Measurements from ENCODE around the gene IL5. TPM values are rescaled to one million over a fixed set of nuclear protein-coding genes. Genes with fewer than 3 reads are reported as not detected.
"Not testable (repeated sequence)": the region's sequence is repeated elsewhere in the genome, so short reads cannot be mapped to it uniquely, and the experiment has no call there.

The IL5 gene
- total and polyA plus RNA-seq, 2 of the 13 experiments (the other 11 are each of a cell fraction or from before 2014, with no cell fraction given), result not detected

GRCh38 chr5:132548834-132549233, 5.5 kb upstream of the IL5 start:
- H3K79me2 ChIP-seq (ENCODE audit: insufficient read depth, low read length); H3K4me1 ChIP-seq (ENCODE audit: insufficient read depth, low read length); ATAC-seq; POLR2A ChIA-PET; H3K9me3 ChIP-seq (ENCODE audit: low read length); H3K4me3 ChIP-seq (replicated peaks in 1 of 3; ENCODE audit: insufficient read depth in 1 of 3, low read depth in 2 of 3, low read length in 3 of 3); DNase-seq (ENCODE audit: low spot score); BruUV-seq (replicated peaks); H3K4me2 ChIP-seq (ENCODE audit: low read depth, low read length); H3K9ac ChIP-seq (ENCODE audit: insufficient read depth, low read depth, low read length); H3K36me3 ChIP-seq (replicated peaks in 1 of 2; ENCODE audit: control insufficient read depth in 1 of 2, insufficient read depth in 2 of 2, low read length in 2 of 2); CTCF ChIA-PET (ENCODE audit: low intra/inter-chr PET ratio, low total read pairs); H2AFZ ChIP-seq (ENCODE audit: low read length); intact Hi-C loops (cut with micrococcal nuclease; ENCODE audit: unreplicated experiment); in situ Hi-C loops (cut with HindIII; ENCODE audit: extremely low pct_ligation_motif_present, low pct_unique_long_range_greater_than_20kb); H3K27ac ChIP-seq (ENCODE audit: extremely low read length, insufficient read depth, low read length); FAIRE-seq; H4K20me1 ChIP-seq (ENCODE audit: insufficient read depth, low read length); H3K27me3 ChIP-seq (ENCODE audit: control insufficient read depth in 1 of 2, insufficient read depth in 2 of 2, low read length in 2 of 2): not testable (repeated sequence)
- WGBS (ENCODE audit: low lambda C conversion rate), result 64% methylated on average over 5 of the region's 7 CpGs

GRCh38 chr5:132547269-132547668, 3.9 kb upstream of the IL5 start:
- Histone ChIP-seq H3K79me2 (ENCODE audit: insufficient read depth, low read length) (no peaks in the 10 kb centered on the region), H3K27me3 (ENCODE audit: control insufficient read depth in 1 of 2, insufficient read depth in 2 of 2, low read length in 2 of 2) (0 out of 5 replicates have a peak, but pooled peaks cover 0 to 4% of the 10 kb centered on the region in 2 experiments), H3K9ac (ENCODE audit: insufficient read depth, low read depth, low read length) (no peak overlapping the region), H4K20me1 (ENCODE audit: insufficient read depth, low read length) (no peaks in the 10 kb centered on the region), H3K4me1 (ENCODE audit: insufficient read depth, low read length) (no peaks in the 10 kb centered on the region), H3K4me3 (replicated peaks in 1 of 3; ENCODE audit: insufficient read depth in 1 of 3, low read depth in 2 of 3, low read length in 3 of 3) (no peak overlapping the region), H3K36me3 (replicated peaks in 1 of 2; ENCODE audit: control insufficient read depth in 1 of 2, insufficient read depth in 2 of 2, low read length in 2 of 2) (no peaks in the 10 kb centered on the region), H3K4me2 (ENCODE audit: low read depth, low read length) (no peak overlapping the region), H3K27ac (ENCODE audit: extremely low read length, insufficient read depth, low read length) (no peak overlapping the region), H3K9me3 (ENCODE audit: low read length) (no peaks in the 10 kb centered on the region), H2AFZ (ENCODE audit: low read length) (no peak overlapping the region)
- ChIA-PET POLR2A (interaction anchor here (1.2 kb wide), 1 partner anchor 9 kb away, joined by 4 read pairs; the partner anchor contains the start of gene RAD50), CTCF (ENCODE audit: low intra/inter-chr PET ratio, low total read pairs) (no interaction called here)
- intact Hi-C loops (cut with micrococcal nuclease; ENCODE audit: unreplicated experiment) (no loop called here), in situ Hi-C loops (cut with HindIII; ENCODE audit: extremely low pct_ligation_motif_present, low pct_unique_long_range_greater_than_20kb) (no loop called here)
- no TSS peak for BruUV-seq (replicated peaks)
- no peak for FAIRE-seq
- 2% methylated on average over 2 of the region's 2 CpGs for WGBS (ENCODE audit: low lambda C conversion rate)
- ATAC-seq, result no peak
- no peak for DNase-seq (ENCODE audit: low spot score)
- TF ChIP-seq GZF1 (CRISPR knock-in tag; IDR thresholded peaks at IDR 0.05) (no peak), RBM22 (optimal IDR thresholded peaks at IDR 0.05; ENCODE audit: low read length) (no peak), PRDM15 (CRISPR knock-in tag; IDR thresholded peaks at IDR 0.05) (no peak), MAFF (IDR thresholded peaks at IDR 0.05; ENCODE audit: low read depth, low read length) (peak; percentile 82)
- TF ChIP-seq, protein P1, sequence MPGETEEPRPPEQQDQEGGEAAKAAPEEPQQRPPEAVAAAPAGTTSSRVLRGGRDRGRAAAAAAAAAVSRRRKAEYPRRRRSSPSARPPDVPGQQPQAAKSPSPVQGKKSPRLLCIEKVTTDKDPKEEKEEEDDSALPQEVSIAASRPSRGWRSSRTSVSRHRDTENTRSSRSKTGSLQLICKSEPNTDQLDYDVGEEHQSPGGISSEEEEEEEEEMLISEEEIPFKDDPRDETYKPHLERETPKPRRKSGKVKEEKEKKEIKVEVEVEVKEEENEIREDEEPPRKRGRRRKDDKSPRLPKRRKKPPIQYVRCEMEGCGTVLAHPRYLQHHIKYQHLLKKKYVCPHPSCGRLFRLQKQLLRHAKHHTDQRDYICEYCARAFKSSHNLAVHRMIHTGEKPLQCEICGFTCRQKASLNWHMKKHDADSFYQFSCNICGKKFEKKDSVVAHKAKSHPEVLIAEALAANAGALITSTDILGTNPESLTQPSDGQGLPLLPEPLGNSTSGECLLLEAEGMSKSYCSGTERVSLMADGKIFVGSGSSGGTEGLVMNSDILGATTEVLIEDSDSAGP (CRISPR knock-in tag; IDR thresholded peaks at IDR 0.05; ENCODE audit: borderline replicate concordance), result no peak
- TF ChIP-seq, protein P2, sequence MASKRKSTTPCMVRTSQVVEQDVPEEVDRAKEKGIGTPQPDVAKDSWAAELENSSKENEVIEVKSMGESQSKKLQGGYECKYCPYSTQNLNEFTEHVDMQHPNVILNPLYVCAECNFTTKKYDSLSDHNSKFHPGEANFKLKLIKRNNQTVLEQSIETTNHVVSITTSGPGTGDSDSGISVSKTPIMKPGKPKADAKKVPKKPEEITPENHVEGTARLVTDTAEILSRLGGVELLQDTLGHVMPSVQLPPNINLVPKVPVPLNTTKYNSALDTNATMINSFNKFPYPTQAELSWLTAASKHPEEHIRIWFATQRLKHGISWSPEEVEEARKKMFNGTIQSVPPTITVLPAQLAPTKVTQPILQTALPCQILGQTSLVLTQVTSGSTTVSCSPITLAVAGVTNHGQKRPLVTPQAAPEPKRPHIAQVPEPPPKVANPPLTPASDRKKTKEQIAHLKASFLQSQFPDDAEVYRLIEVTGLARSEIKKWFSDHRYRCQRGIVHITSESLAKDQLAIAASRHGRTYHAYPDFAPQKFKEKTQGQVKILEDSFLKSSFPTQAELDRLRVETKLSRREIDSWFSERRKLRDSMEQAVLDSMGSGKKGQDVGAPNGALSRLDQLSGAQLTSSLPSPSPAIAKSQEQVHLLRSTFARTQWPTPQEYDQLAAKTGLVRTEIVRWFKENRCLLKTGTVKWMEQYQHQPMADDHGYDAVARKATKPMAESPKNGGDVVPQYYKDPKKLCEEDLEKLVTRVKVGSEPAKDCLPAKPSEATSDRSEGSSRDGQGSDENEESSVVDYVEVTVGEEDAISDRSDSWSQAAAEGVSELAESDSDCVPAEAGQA (IDR thresholded peaks at IDR 0.05; ENCODE audit: low read depth), result no peak
- TF ChIP-seq, protein P2 (CRISPR knock-in tag; IDR thresholded peaks at IDR 0.05; ENCODE audit: borderline replicate concordance), result no peak

Measured in HepG2 (cell line).